Mucosa of stomach (tissue), 1 donor: Measurements from ENCODE around the gene SH3TC2.

Experiments
- H3K27me3 ChIP-seq: one replicate; pipeline ENCODE4 v1.7.0; 2013; ENCODE audit warnings: mild to moderate bottlenecking, low read length; ENCODE audit not compliant: control insufficient read depth, insufficient read depth
- H3K36me3 ChIP-seq: one replicate; pipeline ENCODE4 v1.7.0; 2013; ENCODE audit warnings: low read length; ENCODE audit not compliant: control insufficient read depth, insufficient read depth
- H3K4me1 ChIP-seq: one replicate; pipeline ENCODE4 v1.7.0; 2013; ENCODE audit warnings: mild to moderate bottlenecking, low read length; ENCODE audit not compliant: control insufficient read depth, insufficient read depth
- H3K4me3 ChIP-seq: one replicate; pipeline ENCODE4 v1.7.0; 2013; ENCODE audit warnings: low read length
- H3K9ac ChIP-seq: one replicate; pipeline ENCODE4 v1.7.0; 2013; ENCODE audit warnings: mild to moderate bottlenecking, low read length, moderate library complexity
- H3K9me3 ChIP-seq: one replicate; pipeline ENCODE4 v1.7.0; 2013; ENCODE audit warnings: mild to moderate bottlenecking, low read length, moderate library complexity; ENCODE audit not compliant: control insufficient read depth
- donor health status: Pancreatic carcinoma.

The SH3TC2 gene

DNA sequence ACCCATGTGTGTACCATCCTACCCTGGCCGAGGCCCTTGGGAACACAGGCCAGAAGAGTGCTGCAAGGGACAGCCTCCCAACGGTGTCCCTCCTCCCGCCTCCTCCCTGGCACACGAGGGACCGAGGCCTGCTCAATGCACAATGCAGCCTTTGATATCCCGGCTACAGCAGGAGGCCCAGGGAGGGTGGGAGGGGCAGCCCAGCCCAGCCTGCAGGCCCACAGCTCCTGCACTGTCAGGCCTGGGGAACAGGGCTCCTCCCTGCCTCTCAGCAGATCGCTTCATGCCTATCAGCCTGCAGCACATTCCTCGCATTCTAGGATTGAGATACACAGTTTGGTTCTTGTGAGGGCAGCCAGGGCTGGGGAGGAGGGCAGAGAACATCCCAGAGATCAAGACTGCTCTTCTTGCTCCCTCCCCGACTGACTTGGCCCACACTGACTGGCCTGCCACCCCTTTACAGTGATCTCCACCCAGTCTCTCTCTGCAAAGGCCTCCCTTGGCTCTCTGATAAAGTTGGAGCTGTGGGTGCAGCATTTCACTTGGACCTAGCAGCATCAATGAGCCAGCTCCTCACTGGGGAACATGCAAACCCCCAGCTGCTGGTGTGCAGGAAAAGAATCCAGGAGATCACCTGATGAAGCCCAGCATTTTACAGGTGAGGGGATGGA lies at the start of gene SH3TC2:
Gene SH3TC2, minus strand, starts transcription at position 46 of the 671 bp plus-strand sequence. Its CDS starts 40 bp downstream, at position 6.
- no peaks in the 10 kb centered on the region for H3K36me3 ChIP-seq
- peaks cover 26% of the 10 kb centered on the region for H3K4me1 ChIP-seq
- no peak within 1 kb of the TSS for H3K4me3 ChIP-seq
- H3K9me3 ChIP-seq = no peaks in the 10 kb centered on the region
- no peaks in the 10 kb centered on the region for H3K27me3 ChIP-seq
- H3K9ac ChIP-seq = no peak within 1 kb of the TSS

DNA sequence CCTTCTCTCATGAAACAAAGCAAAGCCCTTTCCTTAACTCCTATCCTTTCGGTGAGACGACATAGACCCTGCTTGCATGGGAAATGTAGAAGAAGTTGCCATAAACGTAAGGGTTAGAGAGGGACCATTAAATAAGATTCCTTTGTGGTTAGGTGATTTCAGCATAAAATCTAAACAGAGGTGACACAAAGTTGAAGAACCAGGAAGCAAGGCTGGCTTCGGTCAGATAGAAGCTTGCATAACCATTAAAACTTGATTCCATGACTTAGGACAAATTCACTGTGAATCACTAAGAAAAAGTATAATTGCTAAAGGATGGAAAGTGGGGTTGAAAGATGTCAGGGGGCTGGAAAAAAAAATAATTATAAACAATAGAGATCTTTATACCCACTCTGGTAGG lies 47.5 kb upstream of the SH3TC2 start:
- Histone ChIP-seq H3K4me1 (no peaks in the 10 kb centered on the region), H3K36me3 (no peaks in the 10 kb centered on the region), H3K27me3 (peaks cover 1% of the 10 kb centered on the region), H3K9ac (no peak overlapping the region), H3K4me3 (no peak overlapping the region), H3K9me3 (no peaks in the 10 kb centered on the region)

DNA sequence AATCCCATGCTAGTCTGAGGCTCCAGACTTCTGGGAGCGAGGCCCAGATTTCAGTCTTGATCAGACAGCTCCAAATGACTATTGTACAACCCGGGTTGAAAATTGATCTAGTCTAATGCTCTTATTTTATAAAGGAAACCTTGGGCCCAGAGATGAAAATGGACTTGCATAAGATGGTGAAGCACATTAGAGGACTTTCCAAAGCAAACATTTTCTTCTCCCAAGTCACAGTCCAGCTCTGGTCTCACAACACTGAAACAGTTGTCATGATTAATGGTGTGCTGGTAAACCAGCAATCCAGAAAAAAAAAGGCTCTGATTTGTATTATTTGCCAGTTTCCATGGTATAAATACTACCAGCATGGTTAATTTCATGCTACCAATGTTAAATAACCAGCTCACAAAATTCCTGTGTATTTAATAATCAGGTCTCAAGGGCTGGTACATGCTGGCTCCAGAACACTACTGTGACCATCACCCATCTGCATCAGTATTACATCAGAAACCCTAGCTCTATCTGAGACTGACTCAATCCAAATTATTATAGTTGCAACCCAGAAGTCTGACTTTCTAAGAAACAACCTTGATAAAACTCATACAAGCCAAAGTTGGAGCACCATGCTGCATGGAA lies 45.9 kb upstream of the SH3TC2 start:
- Histone ChIP-seq H3K9me3 (no peaks in the 10 kb centered on the region), H3K27me3 (no peaks in the 10 kb centered on the region), H3K4me3 (no peak overlapping the region), H3K36me3 (no peaks in the 10 kb centered on the region), H3K9ac (no peak overlapping the region), H3K4me1 (no peaks in the 10 kb centered on the region)

DNA sequence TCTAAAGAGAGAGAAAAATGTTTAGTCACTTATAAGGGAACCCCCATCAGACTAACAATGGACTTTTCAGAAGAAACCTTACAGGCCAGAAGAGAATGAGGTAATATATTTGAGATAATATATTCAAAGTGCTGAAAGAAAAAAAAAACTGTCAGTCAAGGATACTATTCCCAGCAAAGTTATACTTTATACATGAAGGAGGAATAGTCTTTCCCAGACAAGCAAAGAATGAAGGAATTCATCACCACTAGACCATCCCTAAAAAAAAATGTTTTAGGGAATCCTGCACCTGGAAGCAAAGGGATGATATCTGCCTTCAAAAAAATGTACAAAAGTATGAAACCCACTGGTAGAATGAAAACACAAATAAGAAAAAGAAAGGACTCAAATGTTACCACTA lies 37.5 kb upstream of the SH3TC2 start:
- Histone ChIP-seq H3K27me3 (no peaks in the 10 kb centered on the region), H3K36me3 (no peaks in the 10 kb centered on the region), H3K9ac (no peak overlapping the region), H3K9me3 (no peaks in the 10 kb centered on the region), H3K4me3 (no peak overlapping the region), H3K4me1 (no peaks in the 10 kb centered on the region)

DNA sequence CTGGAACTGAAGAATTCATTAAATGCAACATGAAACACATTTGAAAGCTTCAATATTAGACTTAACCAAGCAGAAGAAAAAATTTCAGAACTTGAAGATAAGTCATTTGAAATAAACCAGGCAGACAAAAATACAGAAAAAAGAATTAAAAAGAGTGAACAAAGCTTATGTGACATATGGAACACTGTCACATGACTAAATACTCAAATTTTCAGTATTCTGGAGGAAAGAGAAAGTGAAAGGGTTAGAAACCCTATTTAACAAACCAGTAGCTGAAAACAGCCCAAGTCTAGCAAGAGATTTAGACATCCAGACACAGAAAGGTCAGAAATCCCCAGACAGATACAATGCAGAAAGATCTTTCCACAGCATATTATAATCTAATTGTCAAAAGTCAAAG lies 37.1 kb upstream of the SH3TC2 start:
- no peaks in the 10 kb centered on the region for H3K27me3 ChIP-seq
- no peak overlapping the region for H3K9ac ChIP-seq
- H3K4me3 ChIP-seq = no peak overlapping the region
- H3K9me3 ChIP-seq = no peaks in the 10 kb centered on the region
- H3K4me1 ChIP-seq = no peaks in the 10 kb centered on the region
- H3K36me3 ChIP-seq = no peaks in the 10 kb centered on the region

- H3K9ac ChIP-seq = no peak overlapping the region
- H3K36me3 ChIP-seq = no peaks in the 10 kb centered on the region
- no peaks in the 10 kb centered on the region for H3K9me3 ChIP-seq
- no peak overlapping the region for H3K4me3 ChIP-seq
- H3K27me3 ChIP-seq = no peaks in the 10 kb centered on the region
- H3K4me1 ChIP-seq = no peaks in the 10 kb centered on the region
These were observed 32.1 kb upstream of the SH3TC2 start for GRCh38 chr5:149094996-149095395.

GRCh38 chr5:149093625-149094024 lies 30.8 kb upstream of the SH3TC2 start:
- no peak overlapping the region for H3K9ac ChIP-seq
- H3K4me1 ChIP-seq = no peaks in the 10 kb centered on the region
- H3K9me3 ChIP-seq = no peaks in the 10 kb centered on the region

DNA sequence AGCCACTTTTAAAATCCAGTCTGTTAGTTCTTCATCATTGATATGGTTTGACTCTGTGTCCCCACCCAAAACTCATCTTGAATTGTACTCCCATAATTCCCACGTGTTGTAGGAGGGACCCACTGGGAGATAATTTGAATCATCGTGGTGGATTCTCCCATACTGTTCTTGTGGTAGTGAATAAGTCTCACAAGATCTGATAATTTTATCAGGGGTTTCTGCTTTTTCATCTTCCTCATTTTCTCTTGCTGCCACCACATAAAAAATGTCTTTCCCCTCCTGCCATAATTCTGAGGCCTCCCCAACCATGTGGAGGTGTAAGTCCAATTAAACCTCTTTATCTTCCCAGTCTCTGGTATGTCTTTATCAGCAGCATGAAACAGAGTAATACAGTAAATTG lies 26.9 kb upstream of the SH3TC2 start:
- no peaks in the 10 kb centered on the region for H3K27me3 ChIP-seq
- no peaks in the 10 kb centered on the region for H3K9me3 ChIP-seq
- H3K4me1 ChIP-seq = no peaks in the 10 kb centered on the region
- no peak overlapping the region for H3K9ac ChIP-seq
- no peak overlapping the region for H3K4me3 ChIP-seq
- no peaks in the 10 kb centered on the region for H3K36me3 ChIP-seq

More at GRCh38 chr5:149093625-149094024, 30.8 kb upstream of the SH3TC2 start:
- H3K4me3 ChIP-seq = no peak overlapping the region
- H3K36me3 ChIP-seq = no peaks in the 10 kb centered on the region
- no peaks in the 10 kb centered on the region for H3K27me3 ChIP-seq

DNA sequence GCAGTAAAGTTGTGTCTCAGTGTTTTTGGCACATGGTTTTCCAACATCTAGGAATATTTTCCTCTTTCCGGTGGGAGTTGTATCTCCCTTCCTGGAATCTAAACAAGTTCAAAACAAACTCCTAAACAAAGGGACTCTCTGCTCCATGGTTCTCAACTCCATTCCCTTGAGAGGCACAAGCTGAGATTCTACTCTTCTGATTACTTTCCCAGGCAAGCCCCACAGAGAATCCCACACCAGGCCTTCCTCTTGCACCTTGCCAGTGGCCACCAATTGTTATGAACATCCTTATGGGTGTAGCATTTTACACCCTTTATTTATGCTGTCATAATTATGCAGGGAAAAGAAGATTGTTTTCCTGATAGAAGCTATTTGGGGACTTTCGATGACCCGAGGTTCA lies 25.8 kb upstream of the SH3TC2 start:
- H3K36me3 ChIP-seq = no peaks in the 10 kb centered on the region
- H3K27me3 ChIP-seq = no peaks in the 10 kb centered on the region
- H3K4me1 ChIP-seq = no peaks in the 10 kb centered on the region
- H3K9me3 ChIP-seq = no peaks in the 10 kb centered on the region
- no peak overlapping the region for H3K9ac ChIP-seq
- no peak overlapping the region for H3K4me3 ChIP-seq

DNA sequence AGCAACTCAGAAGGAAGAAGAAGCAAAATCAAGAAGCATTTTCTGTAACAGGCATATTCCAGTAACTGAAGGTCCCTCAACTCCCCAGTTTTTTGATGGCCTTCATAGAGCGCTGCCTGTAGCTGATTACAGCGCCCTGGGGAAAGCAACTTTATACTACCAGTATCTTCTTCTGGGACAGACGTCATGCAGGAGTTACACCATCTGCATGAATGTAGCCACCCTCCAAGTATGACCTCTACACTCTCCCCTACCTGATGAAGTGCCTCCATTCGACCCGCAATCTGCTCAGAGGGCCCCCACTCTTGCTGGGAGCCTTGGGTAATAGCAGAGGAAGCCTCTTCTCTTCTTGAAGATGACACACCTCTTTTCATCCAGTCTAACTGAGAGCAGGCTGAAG lies 21.0 kb upstream of the SH3TC2 start:
- H3K9ac ChIP-seq = no peak overlapping the region
- no peaks in the 10 kb centered on the region for H3K4me1 ChIP-seq
- no peaks in the 10 kb centered on the region for H3K27me3 ChIP-seq
- no peaks in the 10 kb centered on the region for H3K36me3 ChIP-seq
- no peak overlapping the region for H3K4me3 ChIP-seq
- H3K9me3 ChIP-seq = no peaks in the 10 kb centered on the region

DNA sequence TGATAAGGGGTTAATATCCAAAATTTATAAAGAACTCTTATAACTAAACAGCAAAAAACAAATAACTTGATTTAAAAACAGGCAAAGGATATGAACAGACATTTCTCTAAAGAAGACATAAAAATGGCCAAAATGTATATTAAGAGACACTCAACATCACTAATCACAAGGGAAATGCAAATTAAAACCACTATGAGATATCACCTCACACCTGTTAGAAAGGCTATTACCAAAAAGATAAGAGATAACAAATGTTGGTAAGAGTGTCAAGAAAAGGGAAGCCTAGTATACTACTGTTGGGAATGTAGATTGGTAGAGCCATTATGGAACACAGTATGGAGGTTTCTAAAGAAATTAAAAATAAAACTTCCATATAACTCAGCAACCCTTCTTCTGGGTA lies 19.4 kb upstream of the SH3TC2 start:
- no peaks in the 10 kb centered on the region for H3K27me3 ChIP-seq
- no peaks in the 10 kb centered on the region for H3K4me1 ChIP-seq
- no peaks in the 10 kb centered on the region for H3K9me3 ChIP-seq
- H3K4me3 ChIP-seq = no peak overlapping the region
- no peak overlapping the region for H3K9ac ChIP-seq
- H3K36me3 ChIP-seq = no peaks in the 10 kb centered on the region

- H3K9ac ChIP-seq = no peak overlapping the region
- no peak overlapping the region for H3K4me3 ChIP-seq
- no peaks in the 10 kb centered on the region for H3K27me3 ChIP-seq
- H3K4me1 ChIP-seq = no peaks in the 10 kb centered on the region
- H3K36me3 ChIP-seq = no peaks in the 10 kb centered on the region
- no peaks in the 10 kb centered on the region for H3K9me3 ChIP-seq
These were observed 17.4 kb upstream of the SH3TC2 start for GRCh38 chr5:149080294-149080693.
